IMR-90 (cell line): ENCODE results near the gene SEPTIN3. TPM values are rescaled to one million over a fixed set of nuclear protein-coding genes. Genes with fewer than 3 reads are reported as not detected.

Experiments used
- ATAC-seq: fragments of 200-7000 bp; cut with Tn5 transposase; 2 replicates; pipeline ENCODE4 v1.9.1; 2020; ENCODE audit warnings: low read depth, mild to moderate bottlenecking, moderate library complexity
- BruUV-seq: library from RNA; stranded (reverse); fragments of 400-500 nt; replicated peaks from 2 replicates; lab custom pipeline; 2021; lab: Mats Ljungman, UMichigan
- CTCF ChIA-PET: fragments of 300-600 bp; formaldehyde crosslinking; extraction: SDS; loops from one replicate; lab custom pipeline; 2021; ENCODE audit warnings: antibody characterized with exemption; lab: Yijun Ruan, JAX
- POLR2A ChIA-PET: fragments of 300-600 bp; sonication (Branson Sonifier 250); formaldehyde crosslinking; loops from one replicate; lab custom pipeline; 2022; ENCODE audit warnings: antibody characterized with exemption; ENCODE audit not compliant: unreplicated experiment; lab: Charles Lee
- DNase-seq: peaks from one replicate; pipeline ENCODE4 v3.0.0; 2013
- H2AFZ ChIP-seq: replicated peaks from 2 replicates; pipeline ENCODE3; 2013; ENCODE audit warnings: low read length, mild to moderate bottlenecking; ENCODE audit not compliant: poor library complexity
- H2AK5ac ChIP-seq: 2 replicates; pipeline ENCODE4 v1.6.1; 2013; ENCODE audit warnings: low read depth, low read length, inconsistent platforms
- H2AK9ac ChIP-seq: replicated peaks from 2 replicates; pipeline ENCODE3; 2013; ENCODE audit warnings: mild to moderate bottlenecking, low read depth, low read length, moderate library complexity; ENCODE audit not compliant: poor library complexity
- H2BK120ac ChIP-seq: 2 replicates; pipeline ENCODE4 v1.6.1; 2013; ENCODE audit warnings: low read depth, low read length, inconsistent platforms
- H2BK15ac ChIP-seq: 3 replicates; pipeline ENCODE4 v1.6.1; 2013; ENCODE audit warnings: low read depth, low read length, inconsistent platforms
- H2BK20ac ChIP-seq: 2 replicates; pipeline ENCODE4 v1.6.1; 2013; ENCODE audit warnings: low read depth, mild to moderate bottlenecking, inconsistent platforms, low read length, moderate library complexity
- H2BK5ac ChIP-seq: 2 replicates; pipeline ENCODE4 v1.6.1; 2013; ENCODE audit warnings: mild to moderate bottlenecking, low read depth, low read length, inconsistent platforms; ENCODE audit not compliant: poor library complexity, severe bottlenecking
- H3K14ac ChIP-seq: replicated peaks from 2 replicates; pipeline ENCODE4 v1.6.1; 2013; ENCODE audit warnings: low read depth, low read length, inconsistent platforms
- H3K18ac ChIP-seq: 2 replicates; pipeline ENCODE4 v1.6.1; 2013; ENCODE audit warnings: low read depth, low read length, control low read depth
- H3K23ac ChIP-seq: 2 replicates; pipeline ENCODE4 v1.6.1; 2013; ENCODE audit warnings: low read depth, low read length, inconsistent platforms
- H3K27ac ChIP-seq: 2 replicates; pipeline ENCODE4 v1.5.1; 2013; ENCODE audit warnings: mild to moderate bottlenecking, control low read depth, low read length; ENCODE audit not compliant: insufficient read depth
- H3K27me3 ChIP-seq: 2 replicates; pipeline ENCODE4 v1.6.1; 2013; ENCODE audit warnings: low read length; ENCODE audit not compliant: control insufficient read depth, insufficient read depth
- H3K36me3 ChIP-seq: 2 replicates; pipeline ENCODE4 v1.6.1; 2013; ENCODE audit warnings: low read length, mixed read lengths; ENCODE audit not compliant: control insufficient read depth, insufficient read depth
- H3K4ac ChIP-seq: 2 replicates; pipeline ENCODE4 v1.6.1; 2013; ENCODE audit warnings: low read depth, low read length, inconsistent platforms
- H3K4me1 ChIP-seq: 2 replicates; pipeline ENCODE4 v1.6.1; 2013; ENCODE audit warnings: low read length, mixed read lengths; ENCODE audit not compliant: control insufficient read depth, insufficient read depth
- H3K4me2 ChIP-seq: 2 replicates; pipeline ENCODE4 v1.6.1; 2013; ENCODE audit warnings: low read depth, mild to moderate bottlenecking, control low read depth, low read length, moderate library complexity
- H3K4me3 ChIP-seq: 2 replicates; pipeline ENCODE4 v1.5.1; 2013; ENCODE audit warnings: low read depth, mild to moderate bottlenecking, control low read depth, low read length, moderate library complexity; ENCODE audit not compliant: insufficient read depth
- H3K56ac ChIP-seq: 2 replicates; pipeline ENCODE4 v1.6.1; 2013; ENCODE audit warnings: low read length, inconsistent platforms; ENCODE audit not compliant: insufficient read depth; ENCODE audit errors: extremely low read depth
- H3K79me1 ChIP-seq, 2 experiments: 2 replicates each; pipeline ENCODE4 v1.6.1; 2013; ENCODE audit warnings: low read length in 2 of 2, inconsistent platforms in 1 of 2, low read depth in 1 of 2
- H3K9ac ChIP-seq: 2 replicates; pipeline ENCODE4 v1.6.1; 2013; ENCODE audit warnings: low read depth, low read length, control low read depth
- H3K9me1 ChIP-seq: 2 replicates; pipeline ENCODE4 v1.6.1; 2013; ENCODE audit warnings: low read length, inconsistent platforms; ENCODE audit not compliant: insufficient read depth
- H3K9me3 ChIP-seq: 2 replicates; pipeline ENCODE4 v1.6.1; 2013; ENCODE audit warnings: low read length; ENCODE audit not compliant: control insufficient read depth, insufficient read depth
- H4K20me1 ChIP-seq: 2 replicates; pipeline ENCODE4 v1.6.1; 2013; ENCODE audit warnings: low read length, inconsistent platforms; ENCODE audit not compliant: insufficient read depth
- H4K5ac ChIP-seq: 2 replicates; pipeline ENCODE4 v1.6.1; 2013; ENCODE audit warnings: mild to moderate bottlenecking, low read depth, low read length, control low read depth
- H4K8ac ChIP-seq, 2 experiments: 2 replicates each; pipeline ENCODE4 v1.6.1; 2013; ENCODE audit warnings: low read depth in 2 of 2, low read length in 2 of 2, control low read depth in 1 of 2, inconsistent platforms in 1 of 2
- H4K91ac ChIP-seq: 2 replicates; pipeline ENCODE4 v1.6.1; 2013; ENCODE audit warnings: low read depth, low read length, inconsistent platforms; ENCODE audit not compliant: insufficient read depth
- CEBPB ChIP-seq: IDR thresholded peaks from 2 replicates; pipeline ENCODE4 v1.6.1; 2012; ENCODE audit warnings: low read depth, low read length, improper control_type of control experiment
- MAFK ChIP-seq: IDR thresholded peaks from 2 replicates; pipeline ENCODE4 v1.6.1; 2012; ENCODE audit warnings: low read depth, low read length, improper control_type of control experiment
- MAZ ChIP-seq: IDR thresholded peaks from 2 replicates; pipeline ENCODE4 v1.6.1; 2012; ENCODE audit warnings: low read depth, mild to moderate bottlenecking, low read length, improper control_type of control experiment, moderate library complexity, borderline replicate concordance
- RFX5 ChIP-seq: IDR thresholded peaks from 2 replicates; pipeline ENCODE4 v1.8.0; 2012; ENCODE audit warnings: low read depth, mild to moderate bottlenecking, low read length, moderate library complexity
- WGBS, 2 experiments: methylation state at CpG; one replicate each; pipeline versions ENCODE4 v1.1.5 to v1.1.7; 2013; ENCODE audit warnings: missing lambda C conversion rate in 2 of 2; ENCODE audit not compliant: insufficient read length in 1 of 2; ENCODE audit errors: extremely low coverage in 2 of 2; 5-methylcytosine and 5-hydroxymethylcytosine counted together
- dilution Hi-C: fragments of 300-500 bp; cut with HindIII; formaldehyde crosslinking; loops from one replicate; pipeline ENCODE4 v1.14.3; 2018; ENCODE audit warnings: low sequenced_read_pairs; ENCODE audit not compliant: unreplicated experiment
- in situ Hi-C: fragments of 300-500 bp; cut with MboI; formaldehyde crosslinking; loops from 3 replicates; pipeline ENCODE4 v1.14.3; 2019; ENCODE audit warnings: low sequenced_read_pairs, inconsistent platforms, mixed read lengths
- intact Hi-C: fragments of 100-400 bp; cut with micrococcal nuclease; formaldehyde crosslinking; loops from 2 replicates; pipeline ENCODE4 v1.10.0; 2022
- polyA plus RNA-seq, 3 experiments: library from polyadenylated mRNA; depleted of rRNA; stranded (reverse); fragments of >200 nt; gene quantifications; 2 replicates each; pipeline ENCODE4 v1.2.3, GENCODE V29; 2012; ENCODE audit warnings: low replicate concordance in 1 of 3
- total RNA-seq: library from RNA; depleted of rRNA; stranded (reverse); fragments of >200 nt; gene quantifications from 2 replicates; pipeline ENCODE4 v1.2.3, GENCODE V29; 2012
- TF ChIP-seq, protein P1 (sequence below): fragments of 150-350 bp; IDR thresholded peaks from 2 replicates; pipeline ENCODE4 v1.6.1; 2017; ENCODE audit warnings: mild to moderate bottlenecking, antibody characterized with exemption, low read length, low read depth

SEPTIN3 gene
- total and polyA plus RNA-seq, 2 of the 4 experiments (the other 2 are of a cell fraction) = 0.15 to 0.18 TPM

DNA sequence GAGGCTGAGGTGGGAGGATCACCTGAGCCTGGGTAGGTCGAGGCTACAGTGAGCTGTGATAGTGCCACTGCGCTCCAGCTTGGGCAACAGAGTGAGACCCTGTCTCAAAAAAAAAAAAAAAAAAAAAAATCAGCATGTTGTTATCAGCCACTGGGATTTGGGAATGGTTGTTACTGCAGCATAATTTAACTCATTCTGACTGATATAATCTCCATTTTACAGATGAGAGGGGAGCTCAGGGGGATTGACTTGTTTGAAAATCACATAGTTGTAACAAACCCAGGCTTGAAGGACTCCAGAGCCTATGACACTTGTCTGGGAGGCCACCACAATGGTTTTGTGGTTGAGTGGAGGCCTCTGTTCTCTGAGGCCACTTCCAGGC, 3.0 kb upstream of the SEPTIN3 start:
- H3K4me1 ChIP-seq = no peaks in the 10 kb centered on the region; the same call in 1 of the 2 replicates
- intact Hi-C loops = loop anchor here (1.0 to 2.0 kb wide), 5 partner anchors 113 to 507 kb away; partner anchors contain the start of genes NDUFA6 and SMDT1

More for the DNA sequence above, 3.0 kb upstream of the SEPTIN3 start:
- dilution Hi-C loops (no loop called here), in situ Hi-C loops (loop anchor here (5.0 kb wide), 1 partner anchor 476 kb away; no protein-coding TSS in a partner anchor)
- Histone ChIP-seq H4K8ac (no peak overlapping the region), H2BK15ac (no peak overlapping the region), H3K18ac (no peak overlapping the region), H3K14ac (no peak overlapping the region), H2BK120ac (no peak overlapping the region), H3K9me3 (no peaks in the 10 kb centered on the region), H2BK20ac (no peak overlapping the region), H4K5ac (no peak overlapping the region), H3K23ac (no peak overlapping the region), H4K91ac (no peak overlapping the region), H2BK5ac (no peak overlapping the region), H3K4me2 (no peak overlapping the region), H3K27ac (no peak overlapping the region), H3K36me3 (no peaks in the 10 kb centered on the region), H3K79me1 (no peaks in the 10 kb centered on the region), H4K20me1 (no peaks in the 10 kb centered on the region), H2AK9ac (no peak overlapping the region), H3K56ac (no peak overlapping the region), H3K27me3 (peaks cover 13% of the 10 kb centered on the region; the same call in 1 of the 2 replicates), H3K9ac (no peak overlapping the region), H3K9me1 (no peaks in the 10 kb centered on the region), H2AK5ac (no peak overlapping the region), H3K4ac (no peak overlapping the region), H3K4me3 (no peak overlapping the region), H2AFZ (peak overlapping the region; percentile 16)
- BruUV-seq = no TSS peak
- no CpG with 5 or more reads among the region's 2 CpGs for WGBS, 2 experiments
- POLR2A ChIA-PET = no interaction called here
- DNase-seq (no peak), ATAC-seq (no peak)
- TF ChIP-seq MAZ (no peak), RFX5 (no peak), MAFK (no peak), CEBPB (no peak)
- TF ChIP-seq, protein P1, sequence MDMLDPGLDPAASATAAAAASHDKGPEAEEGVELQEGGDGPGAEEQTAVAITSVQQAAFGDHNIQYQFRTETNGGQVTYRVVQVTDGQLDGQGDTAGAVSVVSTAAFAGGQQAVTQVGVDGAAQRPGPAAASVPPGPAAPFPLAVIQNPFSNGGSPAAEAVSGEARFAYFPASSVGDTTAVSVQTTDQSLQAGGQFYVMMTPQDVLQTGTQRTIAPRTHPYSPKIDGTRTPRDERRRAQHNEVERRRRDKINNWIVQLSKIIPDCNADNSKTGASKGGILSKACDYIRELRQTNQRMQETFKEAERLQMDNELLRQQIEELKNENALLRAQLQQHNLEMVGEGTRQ = no peak
- CTCF ChIA-PET = interaction anchor here (0.7 to 1.7 kb wide), 3 partner anchors 146 to 478 kb away, joined by 3 to 7 read pairs (median 4); no protein-coding TSS in a partner anchor
